HEK293T (cell line): Measurements from ENCODE around the gene CHD2.

Experiments
- CTCF ChIA-PET: fragments of 350-600 bp; formaldehyde crosslinking; extraction: SDS; loops from one replicate; lab custom pipeline; 2021; ENCODE audit warnings: antibody characterized with exemption, inconsistent platforms; lab: Yijun Ruan, JAX
- POLR2A ChIA-PET: fragments of 350-600 bp; formaldehyde crosslinking; extraction: SDS; loops from one replicate; lab custom pipeline; 2020; ENCODE audit warnings: antibody characterized with exemption, inconsistent platforms; lab: Yijun Ruan, JAX
- DNase-seq: peaks from one replicate; pipeline ENCODE4 v3.0.0; 2012; ENCODE audit warnings: mixed read lengths; ENCODE audit errors: extremely low spot score
- ARNT ChIP-seq: fragments of 450-650 bp; IDR thresholded peaks from 2 replicates; pipeline ENCODE4 v1.6.1; 2017; ENCODE audit warnings: mild to moderate bottlenecking
- BHLHE40 ChIP-seq: fragments of 450-650 bp; IDR thresholded peaks from 2 replicates; pipeline ENCODE4 v1.6.1; 2016; ENCODE audit warnings: mild to moderate bottlenecking, moderate library complexity, borderline replicate concordance
- CTBP1 ChIP-seq: fragments of 450-650 bp; IDR thresholded peaks from 2 replicates; pipeline ENCODE4 v1.6.1; 2016; ENCODE audit warnings: borderline replicate concordance
- ELF4 ChIP-seq: fragments of 450-650 bp; IDR thresholded peaks from 2 replicates; pipeline ENCODE4 v1.6.1; 2017; ENCODE audit warnings: antibody characterized with exemption
- FOXA1 ChIP-seq: fragments of 450-650 bp; IDR thresholded peaks from 2 replicates; pipeline ENCODE4 v1.6.1; 2016; ENCODE audit warnings: mild to moderate bottlenecking
- FOXK2 ChIP-seq: fragments of 450-650 bp; IDR thresholded peaks from 2 replicates; pipeline ENCODE4 v1.6.1; 2016; ENCODE audit warnings: mild to moderate bottlenecking
- FOXM1 ChIP-seq: fragments of 450-650 bp; IDR thresholded peaks from 2 replicates; pipeline ENCODE4 v1.6.1; 2017; ENCODE audit warnings: mild to moderate bottlenecking, borderline replicate concordance
- HDGF ChIP-seq: fragments of 450-650 bp; IDR thresholded peaks from 2 replicates; pipeline ENCODE4 v1.6.1; 2017; ENCODE audit warnings: antibody characterized with exemption, borderline replicate concordance
- L3MBTL2 ChIP-seq: fragments of 450-650 bp; conservative IDR thresholded peaks from 2 replicates; pipeline ENCODE4 v1.6.1; 2016; ENCODE audit warnings: mild to moderate bottlenecking
- LEF1 ChIP-seq: fragments of 450-650 bp; IDR thresholded peaks from 2 replicates; pipeline ENCODE4 v1.6.1; 2017; ENCODE audit warnings: mild to moderate bottlenecking, borderline replicate concordance
- NFRKB ChIP-seq: fragments of 450-650 bp; IDR thresholded peaks from 2 replicates; pipeline ENCODE4 v1.6.1; 2016; ENCODE audit warnings: mild to moderate bottlenecking, moderate library complexity
- SP1 ChIP-seq: fragments of 450-650 bp; IDR thresholded peaks from 2 replicates; pipeline ENCODE4 v1.6.1; 2017
- ZNF384 ChIP-seq: fragments of 450-650 bp; IDR thresholded peaks from 2 replicates; pipeline ENCODE4 v1.6.1; 2016
- TF ChIP-seq, protein P1 (sequence below): fragments of 450-650 bp; IDR thresholded peaks from 2 replicates; pipeline ENCODE4 v1.6.1; 2016

The CHD2 gene

DNA sequence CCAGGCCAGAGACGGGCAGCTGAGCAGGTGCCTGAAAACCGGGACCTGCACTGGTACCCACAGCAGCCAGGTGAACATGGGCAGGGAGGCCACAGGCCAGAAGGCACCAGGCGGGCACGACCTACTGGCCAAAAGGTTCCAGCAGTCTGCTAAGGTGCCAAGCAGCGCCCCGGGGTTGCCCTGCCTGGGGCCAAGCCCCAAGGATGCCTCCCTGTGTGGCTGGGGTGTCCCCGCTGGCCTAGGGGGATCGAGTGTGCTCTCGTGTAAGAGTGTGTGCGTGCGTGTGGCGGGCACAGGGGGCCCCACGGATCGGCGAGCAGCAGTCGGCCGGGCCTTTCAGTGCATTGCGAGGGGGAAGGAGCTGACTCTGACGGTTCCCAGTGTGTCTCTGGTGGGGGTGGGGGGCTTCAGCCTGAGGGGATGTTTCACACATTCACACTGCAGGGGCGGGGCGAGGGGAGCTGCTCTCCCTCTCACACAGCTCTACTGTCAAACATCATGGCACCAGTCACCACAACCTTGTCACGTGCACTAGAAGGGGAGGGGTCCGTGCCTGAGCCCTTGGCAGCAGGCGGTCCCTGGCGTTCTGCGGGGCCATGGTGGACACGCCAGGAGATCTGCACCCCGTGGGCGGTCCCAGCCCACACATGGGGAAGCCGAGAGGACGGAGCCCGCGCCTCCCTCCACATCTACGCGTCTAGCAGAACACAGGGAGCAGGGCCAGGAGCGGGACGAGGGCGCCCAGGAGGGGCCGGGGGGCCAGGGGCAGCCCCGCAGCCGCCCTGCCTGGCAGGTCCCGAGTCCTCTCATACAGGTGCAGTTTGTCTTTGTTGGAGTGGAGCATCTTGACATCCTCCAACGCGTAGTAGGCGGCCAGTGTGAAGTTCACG is 144.4 kb downstream of the CHD2 start:
- CTCF ChIA-PET = no interaction called here
- POLR2A ChIA-PET = no interaction called here
- no peak for DNase-seq
- TF ChIP-seq ZNF384 (no peak), FOXK2 (no peak), ELF4 (no peak), FOXA1 (no peak), BHLHE40 (no peak), L3MBTL2 (no peak), SP1 (no peak), LEF1 (no peak)
- TF ChIP-seq, protein P1, sequence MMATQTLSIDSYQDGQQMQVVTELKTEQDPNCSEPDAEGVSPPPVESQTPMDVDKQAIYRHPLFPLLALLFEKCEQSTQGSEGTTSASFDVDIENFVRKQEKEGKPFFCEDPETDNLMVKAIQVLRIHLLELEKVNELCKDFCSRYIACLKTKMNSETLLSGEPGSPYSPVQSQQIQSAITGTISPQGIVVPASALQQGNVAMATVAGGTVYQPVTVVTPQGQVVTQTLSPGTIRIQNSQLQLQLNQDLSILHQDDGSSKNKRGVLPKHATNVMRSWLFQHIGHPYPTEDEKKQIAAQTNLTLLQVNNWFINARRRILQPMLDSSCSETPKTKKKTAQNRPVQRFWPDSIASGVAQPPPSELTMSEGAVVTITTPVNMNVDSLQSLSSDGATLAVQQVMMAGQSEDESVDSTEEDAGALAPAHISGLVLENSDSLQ = no peak

DNA sequence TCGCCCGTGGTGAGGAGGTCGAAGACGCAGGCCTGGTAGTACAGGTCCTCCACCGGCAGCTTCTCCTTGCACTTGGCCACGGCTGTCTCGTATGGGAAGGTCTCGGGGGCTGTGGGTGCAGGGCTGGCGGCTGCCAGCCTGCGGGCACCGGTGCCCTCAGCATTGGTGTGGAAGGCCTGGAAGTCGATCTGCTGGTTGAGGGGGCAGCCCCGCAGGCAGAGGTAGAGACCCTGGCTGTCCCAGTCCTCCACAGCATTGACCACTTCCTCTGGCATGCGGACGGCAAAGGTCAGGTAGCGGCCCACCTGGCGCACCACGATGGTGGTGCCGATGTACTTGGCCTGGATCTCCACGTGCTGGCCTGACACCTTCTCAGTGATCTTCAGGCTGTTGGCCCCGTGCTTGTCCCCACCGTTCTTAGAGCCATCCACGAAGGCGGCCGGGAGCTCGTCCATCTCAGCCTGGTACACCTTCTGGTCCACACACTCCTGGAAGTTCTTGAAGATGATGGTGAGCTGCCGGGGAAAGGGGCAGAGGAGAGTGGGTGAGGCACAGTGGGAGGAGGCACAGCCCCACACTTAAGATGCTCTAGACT is 145.2 kb downstream of the CHD2 start:
- ChIA-PET POLR2A (no interaction called here), CTCF (interaction anchor here (0.6 to 0.9 kb wide), 2 partner anchors 8 to 17 kb away, joined by 3 read pairs; no protein-coding TSS in a partner anchor)
- TF ChIP-seq FOXK2 (no peak), ZNF384 (no peak), FOXA1 (no peak), HDGF (no peak), ARNT (no peak), L3MBTL2 (no peak)
- TF ChIP-seq, protein P1 = no peak
- no peak for DNase-seq

DNA sequence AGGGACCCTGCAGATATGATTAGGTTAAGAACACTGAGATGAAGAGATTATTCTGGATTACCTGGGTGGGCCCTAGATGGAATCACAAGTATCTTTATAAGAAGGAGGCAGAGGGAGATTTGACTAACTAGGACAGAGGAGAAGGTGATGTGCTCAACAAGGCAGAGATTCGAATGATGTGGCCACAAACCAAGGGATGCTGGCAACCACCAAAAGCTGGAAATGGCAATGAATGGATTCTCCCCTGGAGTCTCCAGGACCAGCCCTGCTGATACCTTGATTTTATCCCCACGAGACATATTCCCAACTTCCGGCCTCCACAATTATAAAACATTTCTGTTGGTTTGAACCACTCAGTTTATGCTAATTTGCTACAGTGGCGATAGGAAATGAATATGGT is 146.0 kb downstream of the CHD2 start:
- TF ChIP-seq SP1 = no peak
- POLR2A ChIA-PET = no interaction called here
- DNase-seq = no peak
- CTCF ChIA-PET = interaction anchor here (0.9 kb wide), 1 partner anchor 9 kb away, joined by 3 read pairs; no protein-coding TSS in a partner anchor

DNA sequence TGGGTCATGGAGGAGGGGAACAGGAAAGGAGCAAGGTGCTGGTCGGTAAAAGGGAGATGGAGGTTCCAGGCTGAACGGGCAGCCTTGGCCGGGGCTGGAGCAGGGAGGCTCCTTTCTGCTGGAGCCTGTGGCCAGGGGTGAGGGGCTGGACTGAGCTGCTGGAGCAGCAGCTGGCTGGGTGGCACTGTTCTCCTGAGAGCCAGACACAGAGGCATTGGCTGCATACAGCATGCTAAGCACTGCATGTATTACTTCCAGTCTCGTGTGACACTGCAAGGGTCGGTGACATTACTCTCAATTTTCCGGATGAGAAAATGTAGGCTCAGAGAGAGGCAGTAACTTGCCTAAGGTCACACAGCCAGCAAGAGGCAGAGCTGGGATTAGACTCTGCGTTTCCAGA is 146.6 kb downstream of the CHD2 start:
- ChIA-PET CTCF (no interaction called here), POLR2A (no interaction called here)
- DNase-seq = no peak
- no peak for TF ChIP-seq CTBP1
- TF ChIP-seq ELF4 = no peak
- TF ChIP-seq NFRKB = no peak
- TF ChIP-seq FOXM1 = no peak
- TF ChIP-seq, protein P1 = no peak
- TF ChIP-seq L3MBTL2 = no peak
- no peak for TF ChIP-seq SP1
- TF ChIP-seq ZNF384 = no peak
- no peak for TF ChIP-seq LEF1
- TF ChIP-seq HDGF = no peak
- no peak for TF ChIP-seq BHLHE40
- no peak for TF ChIP-seq FOXK2

DNA sequence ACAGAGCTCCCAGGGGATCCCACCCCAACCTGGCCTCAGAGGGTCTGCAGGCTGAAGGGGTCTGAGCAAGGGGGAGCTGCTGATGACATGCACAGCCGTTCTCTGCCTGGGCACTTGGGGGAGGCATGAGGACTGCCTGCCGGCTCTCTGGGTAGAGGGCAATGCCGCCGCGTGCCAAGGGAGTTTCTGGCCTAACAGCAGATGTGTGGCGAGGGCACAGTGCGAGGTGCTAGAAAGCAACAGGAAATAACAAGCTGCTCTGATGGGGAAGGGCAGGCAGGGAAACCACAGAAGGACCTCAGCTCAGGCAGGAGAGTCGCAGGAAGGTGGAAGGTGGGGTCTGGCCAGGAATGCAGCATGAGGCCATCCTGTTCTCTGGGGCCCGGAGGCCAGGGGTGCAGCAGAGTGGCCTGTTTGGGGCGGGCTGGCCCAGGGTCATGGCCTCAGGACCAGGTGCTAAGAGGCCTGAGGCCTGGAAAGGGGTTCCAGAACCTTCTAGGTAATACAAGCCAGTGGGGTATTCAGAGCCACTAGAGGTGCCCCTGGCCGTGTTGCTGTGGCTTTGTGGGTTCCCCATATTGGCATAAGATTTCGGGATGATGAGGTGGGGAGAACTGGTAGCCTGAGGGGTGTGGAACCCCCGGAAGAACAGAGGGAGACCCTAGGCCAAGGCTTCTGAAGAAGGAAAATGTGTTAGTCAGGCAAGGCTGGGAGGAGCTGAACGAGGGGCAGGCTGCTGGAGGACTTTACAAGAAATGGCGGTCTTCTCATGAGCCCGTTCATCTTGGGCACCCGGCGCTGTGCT is 147.7 kb downstream of the CHD2 start:
- CTCF ChIA-PET = no interaction called here

DNA sequence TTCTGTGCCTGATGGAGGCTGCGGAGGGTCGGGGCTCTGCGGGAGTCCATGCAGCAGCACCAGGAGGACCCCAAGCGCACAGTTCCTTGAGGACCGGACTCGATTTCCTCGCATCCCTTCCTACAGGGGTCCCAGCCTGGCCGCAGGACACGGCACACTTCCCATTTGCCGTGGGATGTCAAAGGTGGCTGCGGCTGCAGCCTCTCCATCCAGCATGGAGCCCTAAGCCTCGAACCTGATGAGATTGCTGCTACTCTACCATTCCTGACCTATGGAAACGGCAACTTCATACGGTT is 148.2 kb downstream of the CHD2 start:
- CTCF ChIA-PET = no interaction called here
- DNase-seq = no peak
- POLR2A ChIA-PET = no interaction called here
- TF ChIP-seq ZNF384 (no peak), FOXA1 (no peak), CTBP1 (no peak), FOXM1 (no peak), ELF4 (no peak)
- TF ChIP-seq, protein P1 = no peak

More for the DNA sequence above, 147.7 kb downstream of the CHD2 start:
- POLR2A ChIA-PET = no interaction called here
- DNase-seq = no peak
- TF ChIP-seq CTBP1 = no peak
- no peak for TF ChIP-seq BHLHE40
- no peak for TF ChIP-seq HDGF
- TF ChIP-seq L3MBTL2 = no peak
- no peak for TF ChIP-seq LEF1
- TF ChIP-seq ARNT = no peak
- no peak for TF ChIP-seq ELF4
